Right lobe of liver (tissue), 6 donors: ENCODE results near the gene SCFD2. TPM values are rescaled to one million over a fixed set of nuclear protein-coding genes. Genes with fewer than 3 reads are reported as not detected.
A peak's percentile ranks its signal among the peaks of the same experiment; 100 is the strongest.

ENCODE experiments used
- ATAC-seq, 4 donors: fragments of 200-7000 bp; cut with Tn5 transposase; one replicate each; pipeline ENCODE4 v1.9.1; 2020; ENCODE audit warnings: mild to moderate bottlenecking in 4 of 4, moderate library complexity in 4 of 4
- DNase-seq, 3 donors: peaks; one replicate each; pipeline ENCODE4 v3.0.0-alpha.2; 2020
- H3K27ac ChIP-seq, 3 donors: fragments of 200-600 bp; one replicate each; pipeline ENCODE4 v1.8.0; 2022
- H3K27me3 ChIP-seq, 2 donors: fragments of 200-600 bp; one replicate each; pipeline ENCODE4 v1.8.0; 2022
- H3K36me3 ChIP-seq, 4 donors: fragments of 200-600 bp; sonication (generic) in 1 of 4; one replicate each; pipeline versions ENCODE4 v1.5.1 to v1.8.0; 2017 to 2022; ENCODE audit warnings: control low read depth in 1 of 4
- H3K4me1 ChIP-seq, 4 donors: fragments of 200-600 bp; sonication (generic) in 1 of 4; one replicate each; pipeline versions ENCODE4 v1.5.1 to v1.8.0; 2017 to 2022; ENCODE audit warnings: control low read depth in 1 of 4
- H3K4me3 ChIP-seq, 3 donors: fragments of 200-600 bp; one replicate each; pipeline ENCODE4 v1.8.0; 2022
- H3K9me3 ChIP-seq, 4 donors: fragments of 200-600 bp; sonication (generic) in 1 of 4; one replicate each; pipeline versions ENCODE4 v1.5.1 to v1.8.0; 2017 to 2022; ENCODE audit warnings: control low read depth in 1 of 4
- CTCF ChIP-seq, 4 donors: fragments of 200-600 bp in 3 of 4; fragments of 450-650 bp in 1 of 4; IDR thresholded peaks; one replicate each; pipeline versions ENCODE4 v1.5.1 to v1.8.0; 2016 to 2022; ENCODE audit warnings: antibody characterized with exemption in 4 of 4, mild to moderate bottlenecking in 2 of 4
- POLR2A ChIP-seq: fragments of 450-650 bp; IDR thresholded peaks from one replicate; pipeline ENCODE4 v1.6.1; 2017; ENCODE audit warnings: antibody characterized with exemption, mild to moderate bottlenecking
- WGBS: methylation state at CpG from one replicate; pipeline ENCODE4 v1.1.6; 2018; ENCODE audit warnings: low coverage, low lambda C conversion rate; ENCODE audit not compliant: insufficient coverage; ENCODE audit errors: missing lambda C conversion rate; 5-methylcytosine and 5-hydroxymethylcytosine counted together
- intact Hi-C, 2 donors: fragments of 100-400 bp; cut with DNase I; formaldehyde crosslinking; loops; one replicate each; pipeline versions ENCODE4 v1.11.2 to v1.14.1; 2022
- total RNA-seq, 6 experiments: library from RNA; depleted of rRNA in 2 of 6; stranded (reverse); fragments of >200 nt in 2 of 6; fragmentation: NEBNext Ultra II Directional in 3 of 6; extraction: Animal tissue kit (Norgen Biotek cat#: 25700) in 3 of 6; gene quantifications; one replicate each; pipeline versions ENCODE4 v1.1.0 to v1.2.4, GENCODE V29; 2016 to 2023
- donor health status: DM: no; HTN: yes; CAD: no.
- donor health status: DM: no; HTN: no; CAD: no.
- donor health status: DM: no; HTN: no; CAD: no.
- donor health status: DM: no; HTN: yes; CAD: no.
- donor health status: DM: no; HTN: yes; CAD: no.

Gene SCFD2
- total RNA-seq, 6 experiments from 2014 or later: 7.6 to 17.1 (median 10.3) TPM

GRCh38 chr4:53326535-53326934, 39.3 kb downstream of the SCFD2 start:
- DNase-seq (no peak), ATAC-seq (no peak)
- TF ChIP-seq CTCF (IDR thresholded peaks at IDR 0.05) (no peak), POLR2A (no peak)
- Histone ChIP-seq H3K4me1 (peaks cover 0 to 27% (median 8%) of the 10 kb centered on the region in 4 donors), H3K36me3 (no peaks in the 10 kb centered on the region), H3K4me3 (no peak overlapping the region), H3K27ac (no peak overlapping the region), H3K27me3 (no peaks in the 10 kb centered on the region), H3K9me3 (no peaks in the 10 kb centered on the region)
- 85% methylated on average over 3 of the region's 3 CpGs for WGBS
- intact Hi-C loops: no loop called here

- Histone ChIP-seq H3K4me3 (no peak overlapping the region), H3K9me3 (no peaks in the 10 kb centered on the region), H3K27me3 (no peaks in the 10 kb centered on the region), H3K4me1 (peaks cover 0 to 38% (median 8%) of the 10 kb centered on the region in 4 donors), H3K36me3 (no peaks in the 10 kb centered on the region), H3K27ac (no peak overlapping the region)
- TF ChIP-seq CTCF (IDR thresholded peaks at IDR 0.05) (no peak), POLR2A (no peak)
- ATAC-seq (peak; percentile 92 to 95 (median 92)), DNase-seq (no peak)
- intact Hi-C loops: no loop called here
Measured at GRCh38 chr4:53322696-53323095, 43.2 kb downstream of the SCFD2 start.

GRCh38 chr4:53321984-53322289, 43.9 kb downstream of the SCFD2 start:
- Histone ChIP-seq H3K4me1 (peaks cover 0 to 38% (median 8%) of the 10 kb centered on the region in 4 donors), H3K27ac (peak overlapping the region in 1 of 3 donors; percentile 28), H3K4me3 (no peak overlapping the region), H3K27me3 (no peaks in the 10 kb centered on the region), H3K36me3 (no peaks in the 10 kb centered on the region), H3K9me3 (no peaks in the 10 kb centered on the region)
- TF ChIP-seq CTCF (IDR thresholded peaks at IDR 0.05): no peak
- no peak for TF ChIP-seq POLR2A
- 81% methylated on average over 2 of the region's 2 CpGs for WGBS
- ATAC-seq: no peak
- intact Hi-C loops: no loop called here
- DNase-seq: no peak

GRCh38 chr4:53321151-53321983, 44.5 kb downstream of the SCFD2 start:
- WGBS: 52% methylated on average over 3 of the region's 3 CpGs
- ATAC-seq (peak; percentile 11 to 60 (median 50)), DNase-seq (no peak)
- H3K4me3 ChIP-seq: no peak overlapping the region
- intact Hi-C loops: no loop called here
- peaks cover 0 to 38% (median 8%) of the 10 kb centered on the region in 4 donors for H3K4me1 ChIP-seq
- no peak for TF ChIP-seq CTCF (IDR thresholded peaks at IDR 0.05)
- TF ChIP-seq POLR2A: no peak
- H3K27ac ChIP-seq: peak overlapping the region in 1 of 3 donors; percentile 28
- no peaks in the 10 kb centered on the region for H3K27me3 ChIP-seq
- H3K36me3 ChIP-seq: no peaks in the 10 kb centered on the region
- H3K9me3 ChIP-seq: no peaks in the 10 kb centered on the region
